ENCODE results near the gene MBTPS2.

Gene MBTPS2

GRCh38 chrX:21839334-21840192 lies at the start of gene MBTPS2:
TSS of gene MBTPS2 (plus strand) at chrX:21839617. CDS start at chrX:21839735, 118 bp downstream.
- DNase-seq (ENCODE audit: low read depth), result peak; percentile 89
- H3K4me3 ChIP-seq (ENCODE audit: low read length), result peak within 1 kb of the TSS; percentile 69
- TF ChIP-seq CTCF (IDR thresholded peaks at IDR 0.05; ENCODE audit: insufficient read depth, low read depth, low read length, missing control alignments), result peak; percentile 28

- DNase-seq (ENCODE audit: low read depth), result peak; percentile 71
- TF ChIP-seq CTCF (IDR thresholded peaks at IDR 0.05; ENCODE audit: insufficient read depth, low read depth, low read length, missing control alignments), result peak; percentile 7
- H3K4me3 ChIP-seq (ENCODE audit: low read length), result no peak overlapping the region
Observed at GRCh38 chrX:21798677-21799219, 40.7 kb upstream of the MBTPS2 start.

- DNase-seq (ENCODE audit: low read depth), result no peak
- no peak for TF ChIP-seq CTCF (IDR thresholded peaks at IDR 0.05; ENCODE audit: insufficient read depth, low read depth, low read length, missing control alignments)
- H3K4me3 ChIP-seq (ENCODE audit: low read length), result no peak overlapping the region
Observed at GRCh38 chrX:21799767-21800166, 39.6 kb upstream of the MBTPS2 start.

GRCh38 chrX:21800344-21800770 lies 39.1 kb upstream of the MBTPS2 start:
- H3K4me3 ChIP-seq (ENCODE audit: low read length), result no peak overlapping the region
- no peak for TF ChIP-seq CTCF (IDR thresholded peaks at IDR 0.05; ENCODE audit: insufficient read depth, low read depth, low read length, missing control alignments)
- no peak for DNase-seq (ENCODE audit: low read depth)

GRCh38 chrX:21802054-21802670 lies 37.3 kb upstream of the MBTPS2 start:
- TF ChIP-seq CTCF (IDR thresholded peaks at IDR 0.05; ENCODE audit: insufficient read depth, low read depth, low read length, missing control alignments), result no peak
- no peak for DNase-seq (ENCODE audit: low read depth)

GRCh38 chrX:21802839-21803238 lies 36.6 kb upstream of the MBTPS2 start:
- TF ChIP-seq CTCF (IDR thresholded peaks at IDR 0.05; ENCODE audit: insufficient read depth, low read depth, low read length, missing control alignments), result no peak
- no peak overlapping the region for H3K4me3 ChIP-seq (ENCODE audit: low read length)
- no peak for DNase-seq (ENCODE audit: low read depth)

More at GRCh38 chrX:21802054-21802670, 37.3 kb upstream of the MBTPS2 start:
- H3K4me3 ChIP-seq (ENCODE audit: low read length), result no peak overlapping the region
